Stimulated activated effector memory CD8-positive, alpha-beta T cell treated with anti-CD3 and anti-CD28 coated beads, Interleukin-12 subunit alpha, Interleukin-12 subunit beta, amount 100 ng/mL, for 72 hours (primary cell): ENCODE data around the gene PAEP.
"Not testable (repeated sequence)": the region's sequence is repeated elsewhere in the genome, so short reads cannot be mapped to it uniquely, and the experiment has no call there.

Experiments used
- ATAC-seq: fragments of 150-1000 bp; cut with Tn5 transposase; 2 replicates; pipeline ENCODE4 v1.10.0; 2021
- DNase-seq, 2 donors: peaks; one replicate each; pipeline ENCODE4 v3.0.0; 2021 to 2022; ENCODE audit warnings: low spot score in 2 of 2
- H3K27ac Mint-ChIP-seq: one replicate; pipeline ENCODE4 v1.8.0; 2022; ENCODE audit warnings: mild to moderate bottlenecking, mixed read lengths
- H3K36me3 Mint-ChIP-seq: one replicate; pipeline ENCODE4 v1.8.0; 2022; ENCODE audit warnings: mild to moderate bottlenecking, mixed read lengths
- H3K4me1 Mint-ChIP-seq: one replicate; pipeline ENCODE4 v1.8.0; 2022; ENCODE audit warnings: mixed read lengths
- H3K4me3 Mint-ChIP-seq: one replicate; pipeline ENCODE4 v1.8.0; 2022; ENCODE audit warnings: mild to moderate bottlenecking, mixed read lengths
- H3K9me3 Mint-ChIP-seq: one replicate; pipeline ENCODE4 v1.8.0; 2022; ENCODE audit warnings: mixed read lengths

PAEP gene

DNA sequence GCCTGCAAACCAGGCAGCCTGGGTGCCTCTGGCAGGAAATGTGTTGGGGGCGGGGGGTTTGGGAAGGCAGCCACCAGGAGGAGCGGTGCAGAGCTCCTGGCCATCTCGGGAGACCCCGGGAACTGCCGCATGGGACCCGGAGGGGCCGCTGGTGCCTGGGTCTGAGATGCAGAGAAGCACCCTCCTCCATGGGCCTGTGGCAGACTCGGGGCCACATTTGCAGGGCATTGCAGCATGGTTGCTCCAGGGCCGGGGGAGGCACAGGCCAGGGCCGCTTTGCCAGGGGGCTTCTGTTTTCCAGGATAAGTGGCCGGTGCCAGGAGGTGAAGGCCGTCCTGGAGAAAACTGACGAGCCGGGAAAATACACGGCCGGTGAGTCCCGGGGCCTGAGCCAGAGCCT, 38.6 kb upstream of the PAEP start:
- no peaks in the 10 kb centered on the region for H3K9me3 Mint-ChIP-seq
- no peaks in the 10 kb centered on the region for H3K4me1 Mint-ChIP-seq
- DNase-seq (no peak), ATAC-seq (no peak)
- no peak overlapping the region for H3K27ac Mint-ChIP-seq
- H3K4me3 Mint-ChIP-seq = no peak overlapping the region
- no peaks in the 10 kb centered on the region for H3K36me3 Mint-ChIP-seq

DNA sequence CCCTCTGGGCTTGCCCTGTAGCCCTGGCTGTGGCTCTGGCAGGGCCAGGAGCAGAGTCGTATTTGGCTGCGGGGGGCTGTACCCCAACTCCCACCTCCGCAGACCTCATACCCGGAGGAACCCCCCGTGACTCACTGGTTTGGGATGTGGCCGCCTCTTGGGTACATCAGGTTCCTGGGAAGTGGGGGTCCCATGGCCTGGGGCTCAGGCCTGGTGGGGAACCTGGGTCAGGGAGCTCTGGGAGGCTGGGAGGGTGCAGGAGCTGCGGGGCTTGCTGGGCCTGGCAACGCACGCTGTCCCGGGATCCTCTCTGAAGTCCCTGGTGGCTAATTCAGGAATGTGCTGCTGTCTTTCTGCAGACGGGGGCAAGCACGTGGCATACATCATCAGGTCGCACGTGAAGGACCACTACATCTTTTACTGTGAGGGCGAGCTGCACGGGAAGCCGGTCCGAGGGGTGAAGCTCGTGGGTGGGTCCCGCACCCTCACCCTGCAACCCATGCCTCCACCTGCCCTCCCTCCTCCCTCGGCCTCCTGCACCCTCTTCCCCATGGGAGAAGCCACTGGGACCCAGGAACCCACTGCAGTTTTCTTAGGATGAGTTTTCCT, 37.9 kb upstream of the PAEP start:
- Mint-ChIP-seq H3K9me3 (no peaks in the 10 kb centered on the region), H3K27ac (no peak overlapping the region), H3K4me3 (no peak overlapping the region), H3K36me3 (no peaks in the 10 kb centered on the region), H3K4me1 (no peaks in the 10 kb centered on the region)
- ATAC-seq (no peak), DNase-seq (no peak)

GRCh38 chr9:135524130-135524861, 37.3 kb upstream of the PAEP start:
- ATAC-seq (no peak), DNase-seq (no peak)
- Mint-ChIP-seq H3K4me1 (peaks cover 3% of the 10 kb centered on the region), H3K36me3 (no peaks in the 10 kb centered on the region), H3K27ac (no peak overlapping the region), H3K4me3 (no peak overlapping the region), H3K9me3 (no peaks in the 10 kb centered on the region)

DNA sequence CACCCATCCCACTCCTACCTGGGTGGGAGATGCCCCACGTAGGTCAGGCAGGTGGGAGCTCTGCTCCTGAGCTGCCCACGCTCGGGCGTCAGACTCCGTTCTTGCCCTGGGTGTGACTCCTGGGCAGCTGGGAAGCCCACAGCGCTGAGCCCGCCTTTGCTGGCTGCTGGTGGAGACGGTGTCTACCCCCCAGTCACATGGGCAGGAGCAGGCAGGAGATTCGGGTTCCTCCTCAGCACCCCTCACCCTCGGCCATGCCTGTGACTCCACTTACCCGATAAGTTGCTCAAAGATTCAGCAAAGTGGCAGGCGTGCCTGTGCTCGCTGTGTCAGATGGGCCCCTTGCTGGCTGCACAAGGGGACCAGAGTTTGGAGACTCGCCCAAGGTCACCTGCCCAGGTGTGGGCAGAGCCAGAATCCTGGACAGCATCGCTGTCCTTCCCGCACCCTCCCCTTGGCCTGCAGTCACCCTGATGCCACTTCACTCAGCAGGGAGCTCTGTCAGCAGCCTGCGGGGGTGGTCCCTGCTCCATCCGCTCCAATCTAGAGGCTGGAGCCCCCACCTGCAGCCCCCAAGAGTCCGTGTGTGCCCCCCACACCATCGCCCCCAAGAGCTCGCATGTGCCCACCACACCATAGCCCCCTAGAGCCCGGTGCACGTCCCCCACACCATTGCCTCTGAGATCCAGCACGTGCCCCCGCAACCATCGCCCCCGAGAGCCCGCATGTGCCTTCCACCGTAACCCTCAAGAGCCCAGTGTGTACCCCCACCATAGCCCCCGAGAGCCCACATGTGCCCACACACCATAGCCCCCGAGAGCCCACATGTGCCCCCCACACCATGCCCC, 36.1 kb upstream of the PAEP start:
- Mint-ChIP-seq H3K9me3 (peaks cover 2% of the 10 kb centered on the region), H3K27ac (no peak overlapping the region), H3K4me1 (peaks cover 9% of the 10 kb centered on the region), H3K4me3 (no peak overlapping the region), H3K36me3 (no peaks in the 10 kb centered on the region)
- ATAC-seq (no peak), DNase-seq (no peak)

GRCh38 chr9:135526089-135526729, 35.3 kb upstream of the PAEP start:
- DNase-seq (no peak), ATAC-seq (no peak)
- Mint-ChIP-seq H3K27ac (no peak overlapping the region), H3K36me3 (no peaks in the 10 kb centered on the region), H3K4me3 (no peak overlapping the region), H3K4me1 (peaks cover 9% of the 10 kb centered on the region), H3K9me3 (peaks cover 2% of the 10 kb centered on the region)

DNA sequence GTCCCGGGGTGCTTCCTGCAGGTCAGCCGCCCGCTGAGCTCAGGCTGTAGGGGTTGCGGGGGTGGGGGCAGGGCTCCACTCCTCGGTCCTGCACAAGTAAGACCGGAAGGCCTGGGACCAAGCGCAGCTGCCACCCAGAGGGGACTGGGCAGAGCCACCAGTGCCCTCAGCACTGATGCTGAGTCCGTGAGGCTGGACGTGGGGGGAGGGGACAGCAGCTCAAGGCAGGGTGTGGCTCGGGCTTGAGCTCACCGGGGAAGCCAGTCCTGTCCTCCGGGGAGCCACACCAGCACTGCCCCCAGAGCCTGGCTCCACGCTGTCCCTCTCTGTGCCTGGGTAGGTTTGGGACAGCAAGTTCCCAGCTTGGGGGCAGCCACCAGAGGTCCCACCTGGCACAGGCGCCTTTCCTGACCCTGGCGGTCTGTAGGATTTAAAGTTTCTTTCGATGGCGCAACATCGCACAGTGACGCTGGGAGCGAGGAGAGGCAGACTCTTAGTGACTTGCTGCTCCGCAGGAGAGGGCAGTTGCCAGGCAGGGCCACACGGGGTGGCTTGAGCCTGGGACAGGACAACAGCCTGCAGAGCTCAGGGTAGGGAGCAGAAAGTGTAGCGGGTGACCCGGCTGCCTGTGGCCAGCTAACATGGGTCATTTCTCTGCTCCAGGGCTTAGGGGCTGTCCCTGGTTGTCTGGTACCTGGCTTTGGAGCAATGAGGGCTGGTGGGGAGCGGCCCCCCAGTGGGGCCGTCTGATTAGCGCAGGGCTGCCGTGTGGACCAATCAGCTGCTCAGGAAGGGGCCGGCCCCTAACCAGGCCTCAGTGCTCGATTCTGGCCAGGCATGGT, 34.6 kb upstream of the PAEP start:
- DNase-seq (no peak), ATAC-seq (no peak)
- H3K9me3 Mint-ChIP-seq = peaks cover 2% of the 10 kb centered on the region
- H3K36me3 Mint-ChIP-seq = no peaks in the 10 kb centered on the region
- H3K4me3 Mint-ChIP-seq = no peak overlapping the region
- H3K27ac Mint-ChIP-seq = no peak overlapping the region
- H3K4me1 Mint-ChIP-seq = peaks cover 9% of the 10 kb centered on the region

DNA sequence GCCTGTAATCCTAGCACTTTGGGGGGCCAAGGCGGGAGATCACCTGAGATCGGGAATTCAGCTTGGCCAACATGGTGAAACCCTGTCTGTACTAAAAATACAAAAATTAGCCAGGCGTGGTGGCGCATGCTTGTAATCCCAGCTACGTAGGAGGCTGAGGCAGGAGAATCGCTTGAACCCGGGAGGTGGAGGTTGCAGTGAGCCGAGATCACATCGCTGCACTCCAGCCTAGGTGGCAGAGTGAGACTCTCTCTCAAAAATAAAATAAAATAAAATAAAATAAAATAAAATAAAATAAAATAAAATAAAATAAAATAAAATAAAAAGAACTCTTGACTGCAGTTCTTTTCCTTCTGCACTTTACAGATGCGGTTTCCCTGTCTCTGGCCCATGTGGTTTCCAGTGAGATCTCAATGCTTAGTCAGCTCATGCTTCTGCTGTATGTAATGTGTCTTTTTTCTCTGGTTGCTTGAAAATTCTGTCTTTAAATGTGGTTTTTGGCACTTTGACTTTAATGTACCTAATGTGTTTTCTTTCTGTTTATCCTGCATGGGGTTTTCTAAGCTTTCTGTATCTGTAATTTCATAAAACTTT, 32.6 kb upstream of the PAEP start:
- not testable (repeated sequence) for ATAC-seq, DNase-seq, H3K9me3 Mint-ChIP-seq, H3K36me3 Mint-ChIP-seq, H3K4me1 Mint-ChIP-seq, H3K4me3 Mint-ChIP-seq, H3K27ac Mint-ChIP-seq

DNA sequence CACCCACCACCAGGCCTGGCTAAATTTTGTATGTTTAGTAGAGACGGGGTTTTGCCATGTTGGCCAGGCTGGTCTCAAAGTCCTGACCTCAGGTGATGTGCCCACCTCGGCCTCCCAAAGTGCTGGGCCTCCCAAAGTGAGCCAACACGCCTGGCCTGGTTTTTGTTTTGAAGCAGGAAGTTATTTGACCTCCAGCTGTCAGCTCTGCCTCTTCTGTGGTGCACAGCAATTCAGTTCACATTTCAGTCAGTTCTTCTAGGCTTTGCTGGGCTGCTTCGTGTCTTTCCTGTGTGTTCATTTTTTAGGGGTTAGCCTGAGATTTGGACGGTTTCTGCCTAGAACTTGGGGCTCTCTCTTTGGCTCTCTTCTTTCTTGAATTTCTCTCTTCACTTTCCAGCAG, 31.4 kb upstream of the PAEP start:
- ATAC-seq (peak; percentile 39), DNase-seq (no peak)
- Mint-ChIP-seq H3K4me1 (peaks cover 9% of the 10 kb centered on the region), H3K27ac (peak overlapping the region; percentile 24), H3K36me3 (no peaks in the 10 kb centered on the region), H3K9me3 (peaks cover 2% of the 10 kb centered on the region), H3K4me3 (no peak overlapping the region)

DNA sequence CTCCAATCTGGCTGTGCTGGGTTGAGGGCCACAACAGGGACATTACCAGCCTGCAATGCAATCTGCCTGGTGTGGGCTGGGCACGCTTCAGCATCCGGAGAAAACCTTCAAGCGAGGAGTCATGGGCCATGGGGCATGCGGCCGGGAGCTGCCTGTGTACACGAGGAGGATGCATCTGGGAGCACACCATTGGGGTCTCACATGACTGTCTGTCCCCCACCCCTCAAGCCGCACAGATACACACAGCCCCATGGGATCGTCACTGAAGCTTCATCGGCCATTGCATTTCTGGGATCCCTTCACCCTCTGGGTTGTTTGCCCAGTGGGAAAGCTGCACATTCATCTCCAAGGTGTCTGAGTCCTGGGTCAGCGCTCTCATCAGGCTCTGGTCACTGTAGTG, 30.5 kb upstream of the PAEP start:
- Mint-ChIP-seq H3K36me3 (no peaks in the 10 kb centered on the region), H3K4me1 (peaks cover 9% of the 10 kb centered on the region), H3K4me3 (no peak overlapping the region), H3K9me3 (peaks cover 2% of the 10 kb centered on the region), H3K27ac (no peak overlapping the region)
- ATAC-seq (no peak), DNase-seq (no peak)

GRCh38 chr9:135533113-135533512, 28.4 kb upstream of the PAEP start:
- Mint-ChIP-seq H3K36me3 (no peaks in the 10 kb centered on the region), H3K9me3 (peaks cover 2% of the 10 kb centered on the region), H3K27ac (no peak overlapping the region), H3K4me1 (peaks cover 9% of the 10 kb centered on the region), H3K4me3 (no peak overlapping the region)
- DNase-seq (no peak), ATAC-seq (no peak)

DNA sequence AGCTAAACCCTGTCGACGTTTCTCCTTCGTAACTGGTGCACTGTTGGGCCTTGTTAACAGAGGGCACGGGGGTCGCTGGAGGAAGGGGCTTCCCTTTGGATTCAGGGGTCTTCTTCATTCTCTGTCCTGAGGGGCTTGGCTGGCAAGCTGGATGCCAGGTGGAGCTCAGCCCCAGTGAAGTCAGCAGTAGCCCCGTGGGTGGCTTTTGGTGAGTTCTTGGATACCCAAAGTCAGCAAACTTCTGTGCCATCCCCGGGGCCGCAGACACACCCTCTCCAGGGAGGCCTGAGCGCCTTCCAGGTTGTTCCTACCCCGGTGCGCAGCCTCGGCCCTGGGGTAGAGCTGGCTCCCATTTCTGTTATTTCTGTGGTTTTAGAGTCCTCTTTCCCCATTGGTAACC, 27.9 kb upstream of the PAEP start:
- Mint-ChIP-seq H3K27ac (no peak overlapping the region), H3K4me3 (no peak overlapping the region), H3K9me3 (peaks cover 2% of the 10 kb centered on the region), H3K36me3 (no peaks in the 10 kb centered on the region), H3K4me1 (peaks cover 9% of the 10 kb centered on the region)
- DNase-seq (no peak), ATAC-seq (no peak)

DNA sequence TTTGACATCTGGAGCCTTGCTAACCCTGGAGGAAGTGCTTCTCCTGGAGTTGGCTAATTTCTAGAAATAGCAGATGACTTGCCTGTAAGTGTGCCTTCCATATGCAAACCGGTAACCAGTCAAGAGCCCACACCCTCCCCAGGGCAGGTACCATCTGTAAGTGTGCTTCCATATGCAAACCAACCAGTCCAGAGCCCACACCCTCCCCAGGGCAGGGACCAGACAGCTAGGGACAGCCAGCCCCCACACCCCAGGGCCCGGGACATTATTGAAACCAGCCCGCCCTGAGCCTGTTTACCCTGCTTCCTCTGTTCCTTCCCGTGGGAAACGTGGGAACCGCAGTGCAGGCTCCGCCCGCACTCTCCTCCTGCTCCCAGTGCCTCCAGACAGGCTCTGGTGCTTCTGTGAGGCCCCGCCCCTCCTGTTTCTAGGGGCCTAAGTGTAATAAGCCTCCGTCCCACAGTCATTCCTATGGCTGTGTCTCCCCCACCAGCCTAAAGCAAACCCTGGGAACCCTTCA, 27.3 kb upstream of the PAEP start:
- not testable (repeated sequence) for ATAC-seq, H3K36me3 Mint-ChIP-seq, H3K27ac Mint-ChIP-seq, DNase-seq, H3K4me3 Mint-ChIP-seq, H3K4me1 Mint-ChIP-seq, H3K9me3 Mint-ChIP-seq

DNA sequence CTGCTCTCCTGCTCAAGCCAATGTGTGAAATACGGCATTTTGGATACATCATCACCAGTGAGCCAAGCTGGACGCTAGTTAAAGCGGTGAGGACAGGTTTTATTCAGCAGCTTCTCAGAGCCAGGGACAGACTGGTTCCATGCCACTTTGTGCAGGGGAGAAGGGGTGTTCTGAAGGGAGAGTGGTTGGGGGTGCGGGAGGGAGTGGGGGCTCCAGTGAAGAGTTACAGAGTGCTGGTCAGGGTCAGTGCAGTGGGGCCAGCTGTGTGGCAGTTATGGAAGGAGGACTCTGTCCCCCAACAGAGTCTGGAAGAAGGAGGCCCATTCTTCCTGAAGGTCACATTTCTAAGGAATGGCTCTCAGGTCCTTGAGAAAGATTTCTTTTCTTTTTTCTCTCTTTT, 26.7 kb upstream of the PAEP start:
- DNase-seq, H3K4me1 Mint-ChIP-seq, H3K9me3 Mint-ChIP-seq, H3K4me3 Mint-ChIP-seq, H3K36me3 Mint-ChIP-seq, H3K27ac Mint-ChIP-seq, ATAC-seq: not testable (repeated sequence)

DNA sequence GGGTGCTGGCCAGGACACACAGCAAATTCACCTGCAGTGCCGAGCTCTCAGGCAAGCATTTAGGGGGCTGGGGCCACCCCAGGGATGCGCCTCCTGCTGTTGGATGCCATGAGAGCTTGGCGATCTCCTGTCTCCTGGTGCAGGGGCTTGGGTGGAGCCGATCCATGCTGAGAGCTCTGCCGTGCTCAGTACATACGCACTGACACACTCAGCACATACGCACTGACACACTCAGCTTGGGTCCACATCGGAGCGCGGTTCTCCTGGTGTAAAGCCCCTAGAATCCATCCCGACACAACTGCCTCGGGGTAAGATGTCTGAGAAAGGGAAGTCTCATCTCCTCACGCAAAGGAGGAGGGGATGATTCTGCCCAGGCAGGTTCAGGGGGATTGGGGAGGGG, 25.9 kb upstream of the PAEP start:
- not testable (repeated sequence) for H3K4me3 Mint-ChIP-seq, DNase-seq, H3K4me1 Mint-ChIP-seq, H3K36me3 Mint-ChIP-seq, H3K9me3 Mint-ChIP-seq, H3K27ac Mint-ChIP-seq, ATAC-seq
